ENCODE measurements around the gene ATP10A. TPM values are rescaled to one million over a fixed set of nuclear protein-coding genes. Genes with fewer than 3 reads are reported as not detected.

The ATP10A gene
- total and polyA plus RNA-seq, 2 of the 8 experiments (the other 6 are each of a cell fraction or from before 2014, with no cell fraction given): 2.0 to 2.8 TPM

- H3K4me1 ChIP-seq (replicated peaks in 1 of 4; ENCODE audit: control insufficient read depth in 3 of 4, insufficient read depth in 4 of 4, low read length in 3 of 4): no peaks in the 10 kb centered on the region
- no peak overlapping the region for H3K4me3 ChIP-seq (ENCODE audit: extremely low read depth in 1 of 4, insufficient read depth in 2 of 4, low read depth in 3 of 4, low read length in 4 of 4)
- no peaks in the 10 kb centered on the region for H3K27me3 ChIP-seq (replicated peaks in 1 of 4; ENCODE audit: control insufficient read depth in 3 of 4, extremely low read depth in 1 of 4, insufficient read depth in 3 of 4, low read length in 3 of 4)
- 95% methylated on average over 26 of the region's 35 CpGs; no CpG with 5 or more reads in 1 of the 2 experiments for WGBS, 2 experiments (ENCODE audit: extremely low coverage in 1 of 2, insufficient coverage in 1 of 2, insufficient read length in 1 of 2, insufficient replicate concordance in 2 of 2, low coverage in 1 of 2, low lambda C conversion rate in 2 of 2, missing lambda C conversion rate in 1 of 2)
- no peak overlapping the region for H4K5ac ChIP-seq (ENCODE audit: insufficient read length, low read depth, low read length)
- H2BK12ac ChIP-seq (ENCODE audit: low read depth, low read length): no peak overlapping the region
- H2BK120ac ChIP-seq (replicated peaks; ENCODE audit: low read depth, low read length): no peak overlapping the region
- no peak overlapping the region for H3K18ac ChIP-seq (ENCODE audit: extremely low read depth, low read length)
- H3K23me2 ChIP-seq (ENCODE audit: low read depth, low read length): no peaks in the 10 kb centered on the region
- no peak overlapping the region for H2BK15ac ChIP-seq (ENCODE audit: low read length)
- DNase-seq (ENCODE audit: low read depth in 1 of 2, low spot score in 2 of 2) (no peak), FAIRE-seq (no peak)
- ChIA-PET POLR2A (ENCODE audit: partially characterized antibody) (no interaction called here), CTCF (ENCODE audit: partially characterized antibody) (interaction anchor here (0.6 to 1.9 kb wide), 7 partner anchors 9 to 207 kb away, joined by 3 to 9 read pairs (median 4); no protein-coding TSS in a partner anchor)
- no peaks in the 10 kb centered on the region for H4K20me1 ChIP-seq (replicated peaks in 1 of 2; ENCODE audit: control insufficient read depth in 1 of 2, insufficient read depth in 2 of 2, low read length in 2 of 2)
- H4K8ac ChIP-seq (ENCODE audit: extremely low read depth, insufficient read depth, low read length): peak overlapping the region; percentile 11; the same call in 1 of the 2 replicates
- no peak overlapping the region for H3K23ac ChIP-seq (ENCODE audit: insufficient read length)
- no peak overlapping the region for H3K4me2 ChIP-seq (ENCODE audit: insufficient read depth in 1 of 2, low read depth in 2 of 2, low read length in 2 of 2)
- H2BK20ac ChIP-seq (ENCODE audit: low read length): no peak overlapping the region
- H4K91ac ChIP-seq (replicated peaks; ENCODE audit: insufficient read length, low read length): no peak overlapping the region
- H3K14ac ChIP-seq (ENCODE audit: insufficient read length): no peak overlapping the region
- H3K9me3 ChIP-seq (ENCODE audit: insufficient read depth in 2 of 2, low read depth in 1 of 2, low read length in 1 of 2): no peaks in the 10 kb centered on the region
- no peak overlapping the region for H2AFZ ChIP-seq (ENCODE audit: low read length)
- H2AK5ac ChIP-seq (ENCODE audit: low read depth, low read length): no peak overlapping the region
- no peaks in the 10 kb centered on the region for H3K79me2 ChIP-seq (ENCODE audit: control insufficient read depth in 1 of 2, insufficient read depth in 2 of 2, low read length in 2 of 2)
- H3K27ac ChIP-seq (ENCODE audit: low read depth, low read length): no peak overlapping the region
- no peak overlapping the region for H3K4ac ChIP-seq (replicated peaks; ENCODE audit: insufficient read length, low read depth, low read length)
- no peak overlapping the region for H3K9ac ChIP-seq (replicated peaks in 1 of 4; ENCODE audit: extremely low read depth in 1 of 4, low read depth in 3 of 4, low read length in 3 of 4)
- TF ChIP-seq BRCA1 (IDR thresholded peaks at IDR 0.05; ENCODE audit: low read depth, low read length): no peak
- TF ChIP-seq CREB1 (IDR thresholded peaks at IDR 0.05): no peak
- TF ChIP-seq KDM1A (IDR thresholded peaks at IDR 0.05; ENCODE audit: borderline replicate concordance, low read length): no peak
- no peak for TF ChIP-seq RBBP5 (IDR thresholded peaks at IDR 0.05; ENCODE audit: borderline replicate concordance, low read depth, low read length)
- no peak for TF ChIP-seq CBX5 (IDR thresholded peaks at IDR 0.05; ENCODE audit: low read depth, low read length)
- TF ChIP-seq RAD21 (IDR thresholded peaks at IDR 0.05 in 1 of 2, conservative IDR thresholded peaks at IDR 0.05 in 1 of 2; ENCODE audit: low read depth in 2 of 2, low read length in 2 of 2): no peak
- H3K56ac ChIP-seq (replicated peaks; ENCODE audit: insufficient read length, low read depth, low read length): no peak overlapping the region
- H3K36me3 ChIP-seq (ENCODE audit: control insufficient read depth in 2 of 4, insufficient read depth in 4 of 4, low read length in 3 of 4): no peaks in the 10 kb centered on the region
- H2BK5ac ChIP-seq (ENCODE audit: low read depth, low read length): no peak overlapping the region
- H3K79me1 ChIP-seq (ENCODE audit: low read depth, low read length): no peaks in the 10 kb centered on the region
Observed at GRCh38 chr15:25713736-25714537, 149.2 kb downstream of the ATP10A start.

All from H1 (cell line).